HL-60 (cell line): Measurements from ENCODE around the gene HMCN2.
"Not testable (repeated sequence)": the region's sequence is repeated elsewhere in the genome, so short reads cannot be mapped to it uniquely, and the experiment has no call there.

ENCODE experiments used
- DNase-seq, 2 experiments: peaks; one replicate each; pipeline ENCODE4 v3.0.0-alpha.2; 2010 to 2020; ENCODE audit warnings: low read depth in 1 of 2, low spot score in 1 of 2
- H3K27ac ChIP-seq: fragments of 250-450 bp; sonication (Bioruptor Pico); replicated peaks from 2 replicates; pipeline ENCODE4 v1.5.1; 2020; ENCODE audit warnings: mild to moderate bottlenecking, moderate library complexity
- H3K27me3 ChIP-seq: fragments of 250-450 bp; sonication (Bioruptor Pico); 2 replicates; pipeline ENCODE4 v1.5.1; 2021; ENCODE audit warnings: mild to moderate bottlenecking, moderate library complexity; ENCODE audit not compliant: insufficient read depth, poor library complexity, severe bottlenecking
- H3K4me3 ChIP-seq: replicated peaks from 2 replicates; pipeline ENCODE4 v1.5.1; 2011; ENCODE audit warnings: mild to moderate bottlenecking, control low read depth, low read length; ENCODE audit not compliant: insufficient read depth
- CTCF ChIP-seq: IDR thresholded peaks from one replicate; pipeline ENCODE4 v1.5.1; 2011; ENCODE audit warnings: low read length, control low read depth, inconsistent platforms; ENCODE audit not compliant: insufficient read depth
- GABPA ChIP-seq: IDR thresholded peaks from 2 replicates; pipeline ENCODE4 v1.6.1; 2012; ENCODE audit warnings: low read depth
- POLR2AphosphoS5 ChIP-seq: IDR thresholded peaks from 2 replicates; pipeline ENCODE4 v1.6.1; 2012; ENCODE audit warnings: low read depth
- REST ChIP-seq: IDR thresholded peaks from 2 replicates; pipeline ENCODE4 v1.6.1; 2012; ENCODE audit warnings: low read depth; ENCODE audit not compliant: insufficient replicate concordance
- SPI1 ChIP-seq: IDR thresholded peaks from 2 replicates; pipeline ENCODE4 v1.6.1; 2012; ENCODE audit warnings: low read depth, mild to moderate bottlenecking, borderline replicate concordance

The HMCN2 gene

GRCh38 chr9:130276955-130277354, 11.4 kb downstream of the HMCN2 start:
- no peak for DNase-seq
- peaks cover 2% of the 10 kb centered on the region for H3K27me3 ChIP-seq
- TF ChIP-seq CTCF (no peak), GABPA (no peak), SPI1 (no peak), POLR2AphosphoS5 (no peak), REST (no peak)
- H3K4me3 ChIP-seq = no peak overlapping the region
- no peak overlapping the region for H3K27ac ChIP-seq

GRCh38 chr9:130277525-130277924, 12.0 kb downstream of the HMCN2 start:
- H3K27me3 ChIP-seq, H3K27ac ChIP-seq, DNase-seq, H3K4me3 ChIP-seq: not testable (repeated sequence)

- Histone ChIP-seq H3K27ac (no peak overlapping the region), H3K4me3 (no peak overlapping the region), H3K27me3 (no peaks in the 10 kb centered on the region)
- no peak for TF ChIP-seq POLR2AphosphoS5
- no peak for TF ChIP-seq CTCF
- no peak for TF ChIP-seq GABPA
- TF ChIP-seq REST = no peak
- no peak for TF ChIP-seq SPI1
- DNase-seq = no peak
These were observed 18.1 kb downstream of the HMCN2 start for GRCh38 chr9:130283539-130284248.

GRCh38 chr9:130284249-130284625, 18.7 kb downstream of the HMCN2 start:
- TF ChIP-seq GABPA (no peak), POLR2AphosphoS5 (no peak), CTCF (no peak), SPI1 (no peak), REST (no peak)
- Histone ChIP-seq H3K4me3 (no peak overlapping the region), H3K27ac (no peak overlapping the region), H3K27me3 (no peaks in the 10 kb centered on the region)
- DNase-seq = no peak
